ENCODE results near the gene SYNGAP1. TPM values are rescaled to one million over a fixed set of nuclear protein-coding genes. Genes with fewer than 3 reads are reported as not detected.

SYNGAP1 gene
- polyA plus RNA-seq, 2 of the 4 experiments (the other 2 are of a cell fraction): 2.2 to 10.8 TPM

DNA sequence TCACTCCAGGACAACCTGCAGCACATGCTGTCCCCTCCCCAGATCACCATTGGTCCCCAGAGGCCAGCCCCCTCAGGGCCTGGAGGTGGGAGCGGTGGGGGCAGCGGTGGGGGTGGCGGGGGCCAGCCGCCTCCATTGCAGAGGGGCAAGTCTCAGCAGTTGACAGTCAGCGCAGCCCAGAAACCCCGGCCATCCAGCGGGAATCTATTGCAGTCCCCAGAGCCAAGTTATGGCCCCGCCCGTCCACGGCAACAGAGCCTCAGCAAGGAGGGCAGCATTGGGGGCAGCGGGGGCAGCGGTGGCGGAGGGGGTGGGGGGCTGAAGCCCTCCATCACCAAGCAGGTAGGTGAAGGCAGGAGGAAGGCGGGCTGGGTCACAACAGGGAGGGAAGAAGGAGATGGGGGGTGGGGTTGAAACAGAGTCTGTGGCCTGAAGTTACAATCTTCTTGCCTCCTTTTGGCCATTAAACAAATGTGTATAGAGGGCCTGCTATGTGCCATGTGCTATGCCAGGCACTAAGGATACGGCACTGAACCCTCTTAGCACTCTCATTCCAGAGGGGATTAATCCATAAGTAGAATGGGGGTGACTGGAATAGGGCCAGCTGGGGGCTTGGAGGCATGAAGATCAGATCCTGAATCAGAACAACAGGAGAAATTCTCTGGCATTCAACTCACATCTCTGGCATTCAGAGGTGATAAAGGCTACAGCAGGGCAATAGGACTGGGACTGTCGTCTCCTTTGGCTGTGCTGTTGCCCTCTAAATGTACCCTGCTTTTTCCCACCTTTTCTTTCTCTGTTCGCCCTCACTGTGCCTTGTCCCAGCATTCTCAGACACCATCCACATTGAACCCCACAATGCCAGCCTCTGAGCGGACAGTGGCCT, 24.0 kb downstream of the SYNGAP1 start:
- no peaks in the 10 kb centered on the region for H3K9me3 ChIP-seq
- ChIA-PET CTCF (interaction anchor here (0.7 kb wide), 1 partner anchor 10 kb away, joined by 3 read pairs; no protein-coding TSS in a partner anchor), POLR2A (no interaction called here)
- WGBS (ENCODE audit: missing lambda C conversion rate): 92% methylated on average over 5 of the region's 18 CpGs
- H3K4me2 ChIP-seq: no peak overlapping the region
- H3K4me1 ChIP-seq: no peaks in the 10 kb centered on the region
- no peak for TF ChIP-seq EHMT2 (IDR thresholded peaks at IDR 0.05; ENCODE audit: low read depth)
- TF ChIP-seq HEYL (CRISPR knock-in tag; IDR thresholded peaks at IDR 0.05): no peak
- TF ChIP-seq HOXA7 (CRISPR knock-in tag; IDR thresholded peaks at IDR 0.05): no peak
- TF ChIP-seq, protein P1, sequence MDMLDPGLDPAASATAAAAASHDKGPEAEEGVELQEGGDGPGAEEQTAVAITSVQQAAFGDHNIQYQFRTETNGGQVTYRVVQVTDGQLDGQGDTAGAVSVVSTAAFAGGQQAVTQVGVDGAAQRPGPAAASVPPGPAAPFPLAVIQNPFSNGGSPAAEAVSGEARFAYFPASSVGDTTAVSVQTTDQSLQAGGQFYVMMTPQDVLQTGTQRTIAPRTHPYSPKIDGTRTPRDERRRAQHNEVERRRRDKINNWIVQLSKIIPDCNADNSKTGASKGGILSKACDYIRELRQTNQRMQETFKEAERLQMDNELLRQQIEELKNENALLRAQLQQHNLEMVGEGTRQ (IDR thresholded peaks at IDR 0.05): no peak
- TF ChIP-seq, protein P2, sequence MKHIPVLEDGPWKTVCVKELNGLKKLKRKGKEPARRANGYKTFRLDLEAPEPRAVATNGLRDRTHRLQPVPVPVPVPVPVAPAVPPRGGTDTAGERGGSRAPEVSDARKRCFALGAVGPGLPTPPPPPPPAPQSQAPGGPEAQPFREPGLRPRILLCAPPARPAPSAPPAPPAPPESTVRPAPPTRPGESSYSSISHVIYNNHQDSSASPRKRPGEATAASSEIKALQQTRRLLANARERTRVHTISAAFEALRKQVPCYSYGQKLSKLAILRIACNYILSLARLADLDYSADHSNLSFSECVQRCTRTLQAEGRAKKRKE (CRISPR knock-in tag; IDR thresholded peaks at IDR 0.05; ENCODE audit: low read depth): no peak
- no peak for TF ChIP-seq NR3C1 (IDR thresholded peaks at IDR 0.05)
- TF ChIP-seq HOXB5 (CRISPR knock-in tag; IDR thresholded peaks at IDR 0.05): no peak
- no peak for TF ChIP-seq SMC3 (IDR thresholded peaks at IDR 0.05)
- no peak for TF ChIP-seq NFE2L2 (conservative IDR thresholded peaks at IDR 0.05; ENCODE audit: low read length)
- no peak for TF ChIP-seq FOXS1 (CRISPR knock-in tag; IDR thresholded peaks at IDR 0.05)
- TF ChIP-seq, protein P3, sequence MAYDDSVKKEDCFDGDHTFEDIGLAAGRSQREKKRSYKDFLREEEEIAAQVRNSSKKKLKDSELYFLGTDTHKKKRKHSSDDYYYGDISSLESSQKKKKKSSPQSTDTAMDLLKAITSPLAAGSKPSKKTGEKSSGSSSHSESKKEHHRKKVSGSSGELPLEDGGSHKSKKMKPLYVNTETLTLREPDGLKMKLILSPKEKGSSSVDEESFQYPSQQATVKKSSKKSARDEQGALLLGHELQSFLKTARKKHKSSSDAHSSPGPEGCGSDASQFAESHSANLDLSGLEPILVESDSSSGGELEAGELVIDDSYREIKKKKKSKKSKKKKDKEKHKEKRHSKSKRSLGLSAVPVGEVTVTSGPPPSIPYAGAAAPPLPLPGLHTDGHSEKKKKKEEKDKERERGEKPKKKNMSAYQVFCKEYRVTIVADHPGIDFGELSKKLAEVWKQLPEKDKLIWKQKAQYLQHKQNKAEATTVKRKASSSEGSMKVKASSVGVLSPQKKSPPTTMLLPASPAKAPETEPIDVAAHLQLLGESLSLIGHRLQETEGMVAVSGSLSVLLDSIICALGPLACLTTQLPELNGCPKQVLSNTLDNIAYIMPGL (CRISPR knock-in tag; IDR thresholded peaks at IDR 0.05; ENCODE audit: borderline replicate concordance): no peak
- no peak for TF ChIP-seq EP300 (IDR thresholded peaks at IDR 0.05)
- ATAC-seq: no peak
- no peak for FAIRE-seq
- no peak for DNase-seq (ENCODE audit: low read depth in 1 of 2, low spot score in 1 of 2)
- H3K27ac ChIP-seq: no peak overlapping the region
- H3K4me3 ChIP-seq: no peak overlapping the region

DNA sequence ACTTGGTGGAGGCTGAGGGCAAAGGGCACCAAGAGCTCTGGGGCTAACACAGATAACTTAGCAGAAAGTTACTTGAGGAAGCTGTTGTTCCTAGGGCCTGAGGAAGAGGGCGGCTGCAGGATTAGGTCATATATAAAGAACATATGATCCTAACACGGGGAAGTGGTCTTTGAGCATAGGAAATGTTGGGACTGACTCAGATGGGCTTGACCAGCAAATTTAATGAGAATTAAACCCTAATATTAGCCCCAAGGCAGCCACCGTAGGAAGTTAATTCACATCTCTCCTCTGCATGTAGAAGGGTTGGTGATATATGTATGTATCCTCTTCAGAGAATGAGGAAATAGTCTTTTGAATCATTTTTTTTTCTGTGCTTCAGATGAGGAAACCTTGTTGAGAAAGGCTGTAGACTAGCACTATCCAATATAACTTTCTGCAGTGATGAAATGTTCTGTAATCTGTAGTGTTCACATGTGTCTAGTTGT, 25.3 kb downstream of the SYNGAP1 start:
- Histone ChIP-seq H3K4me2 (no peak overlapping the region), H3K9me3 (no peaks in the 10 kb centered on the region), H3K4me1 (no peaks in the 10 kb centered on the region), H3K27ac (no peak overlapping the region), H3K4me3 (no peak overlapping the region)
- TF ChIP-seq POLR2A (IDR thresholded peaks at IDR 0.05; ENCODE audit: low read length): no peak
- no peak for TF ChIP-seq CEBPB (IDR thresholded peaks at IDR 0.05)
- no peak for TF ChIP-seq HDAC2 (IDR thresholded peaks at IDR 0.05)
- TF ChIP-seq, protein P2 (CRISPR knock-in tag; IDR thresholded peaks at IDR 0.05; ENCODE audit: low read depth): no peak
- TF ChIP-seq, protein P4, sequence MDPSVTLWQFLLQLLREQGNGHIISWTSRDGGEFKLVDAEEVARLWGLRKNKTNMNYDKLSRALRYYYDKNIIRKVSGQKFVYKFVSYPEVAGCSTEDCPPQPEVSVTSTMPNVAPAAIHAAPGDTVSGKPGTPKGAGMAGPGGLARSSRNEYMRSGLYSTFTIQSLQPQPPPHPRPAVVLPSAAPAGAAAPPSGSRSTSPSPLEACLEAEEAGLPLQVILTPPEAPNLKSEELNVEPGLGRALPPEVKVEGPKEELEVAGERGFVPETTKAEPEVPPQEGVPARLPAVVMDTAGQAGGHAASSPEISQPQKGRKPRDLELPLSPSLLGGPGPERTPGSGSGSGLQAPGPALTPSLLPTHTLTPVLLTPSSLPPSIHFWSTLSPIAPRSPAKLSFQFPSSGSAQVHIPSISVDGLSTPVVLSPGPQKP (IDR thresholded peaks at IDR 0.05; ENCODE audit: low read depth, low read length): no peak
- ChIA-PET POLR2A (no interaction called here), CTCF (interaction anchor here (1.0 kb wide), 1 partner anchor 19 kb away, joined by 3 read pairs; no protein-coding TSS in a partner anchor)
- WGBS (ENCODE audit: missing lambda C conversion rate): 91% methylated on average over 3 of the region's 3 CpGs
- FAIRE-seq (no peak), ATAC-seq (no peak), DNase-seq (ENCODE audit: low read depth in 1 of 2, low spot score in 1 of 2) (no peak)

DNA sequence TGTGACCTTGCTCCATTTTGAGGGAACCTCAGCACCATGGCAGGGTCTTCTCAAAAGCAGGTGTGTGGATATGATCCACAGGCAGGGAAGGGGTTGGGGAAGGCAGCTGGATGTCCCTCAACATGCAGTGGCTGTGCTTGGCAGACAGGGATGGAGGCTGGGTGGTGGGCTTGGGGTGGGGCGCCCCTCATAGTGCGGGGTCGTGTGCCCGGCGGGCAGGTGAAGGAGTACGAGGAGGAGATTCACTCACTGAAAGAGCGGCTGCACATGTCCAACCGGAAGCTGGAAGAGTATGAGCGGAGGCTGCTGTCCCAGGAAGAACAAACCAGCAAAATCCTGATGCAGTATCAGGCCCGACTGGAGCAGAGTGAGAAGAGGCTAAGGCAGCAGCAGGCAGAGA, 26.5 kb downstream of the SYNGAP1 start:
- DNase-seq (ENCODE audit: low read depth in 1 of 2, low spot score in 1 of 2) (no peak), ATAC-seq (no peak), FAIRE-seq (no peak)
- ChIA-PET POLR2A (no interaction called here), CTCF (no interaction called here)
- Histone ChIP-seq H3K4me2 (no peak overlapping the region), H3K9me3 (no peaks in the 10 kb centered on the region), H3K4me1 (no peaks in the 10 kb centered on the region), H3K27ac (no peak overlapping the region), H3K4me3 (no peak overlapping the region)
- 90% methylated on average over 10 of the region's 10 CpGs for WGBS (ENCODE audit: missing lambda C conversion rate)
- TF ChIP-seq GATA3 (IDR thresholded peaks at IDR 0.05; ENCODE audit: borderline replicate concordance) (no peak), MAFK (IDR thresholded peaks at IDR 0.05; ENCODE audit: partially characterized antibody) (no peak), SMC3 (IDR thresholded peaks at IDR 0.05) (no peak), BHLHE40 (IDR thresholded peaks at IDR 0.05; ENCODE audit: low read depth, low read length) (no peak), ZSCAN20 (CRISPR knock-in tag; IDR thresholded peaks at IDR 0.05) (no peak), RARB (CRISPR knock-in tag; IDR thresholded peaks at IDR 0.05) (no peak)
